GM13977 (cell line): Measurements from ENCODE around the gene ENAH.
"Not testable (repeated sequence)": the region's sequence is repeated elsewhere in the genome, so short reads cannot be mapped to it uniquely, and the experiment has no call there.

Experiments used
- DNase-seq: peaks from one replicate; pipeline ENCODE4 v3.0.0; 2012; ENCODE audit warnings: low spot score
- in situ Hi-C: fragments of 300-500 bp; cut with MboI; formaldehyde crosslinking; loops from one replicate; pipeline ENCODE4 v1.12.0; 2022; ENCODE audit warnings: low sequenced_read_pairs, low pct_unique_long_range_greater_than_20kb, mixed read lengths, inconsistent platforms; ENCODE audit not compliant: unreplicated experiment
- TF ChIP-seq, protein P1 (sequence below): IDR thresholded peaks from 2 replicates; pipeline ENCODE4 v1.5.1; 2012; ENCODE audit warnings: mild to moderate bottlenecking, control low read depth; ENCODE audit not compliant: insufficient read depth; ENCODE audit errors: extremely low read depth, missing control alignments

Gene ENAH

DNA sequence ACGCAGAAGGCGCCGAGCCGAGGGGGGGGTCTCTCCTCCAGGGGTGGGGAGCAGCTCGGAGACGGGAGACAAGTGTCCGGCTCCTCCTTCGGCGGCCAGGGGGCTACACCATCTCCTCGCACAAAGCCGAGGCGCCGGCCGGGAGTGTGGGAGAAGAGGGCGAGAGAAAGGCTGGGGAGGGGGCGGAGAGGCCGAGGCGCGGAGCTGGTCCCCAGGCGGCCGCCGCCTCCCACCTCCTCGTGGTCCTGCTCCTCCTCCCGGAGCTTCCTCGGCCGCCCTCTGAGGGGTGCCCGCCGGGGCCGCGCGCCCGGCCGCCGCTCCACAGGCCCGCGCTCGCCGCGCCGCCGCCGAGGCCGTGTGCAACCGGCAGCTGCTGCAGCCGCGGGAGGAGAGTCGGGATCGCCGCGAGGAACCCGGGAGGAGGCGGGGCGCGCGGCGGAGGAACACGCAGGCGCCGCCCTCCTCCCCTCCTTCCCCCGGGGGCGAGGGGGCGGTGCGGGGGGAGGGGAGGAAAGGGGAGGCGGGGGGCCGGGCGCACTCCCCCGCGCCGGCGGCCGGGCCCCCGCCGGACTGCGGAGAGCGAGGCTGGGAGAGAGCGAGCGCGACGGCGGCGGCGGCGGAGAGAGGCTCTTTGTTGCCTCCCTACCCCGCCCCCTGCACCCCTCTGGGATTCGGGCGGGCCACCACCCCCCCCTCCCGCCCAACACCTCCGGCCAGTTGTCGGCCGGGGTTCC lies at the start of gene ENAH:
Gene ENAH (minus strand): TSS at position 395 of the 734 bp plus-strand sequence. CDS start 433 bp downstream, outside the sequence.
- TF ChIP-seq, protein P1, sequence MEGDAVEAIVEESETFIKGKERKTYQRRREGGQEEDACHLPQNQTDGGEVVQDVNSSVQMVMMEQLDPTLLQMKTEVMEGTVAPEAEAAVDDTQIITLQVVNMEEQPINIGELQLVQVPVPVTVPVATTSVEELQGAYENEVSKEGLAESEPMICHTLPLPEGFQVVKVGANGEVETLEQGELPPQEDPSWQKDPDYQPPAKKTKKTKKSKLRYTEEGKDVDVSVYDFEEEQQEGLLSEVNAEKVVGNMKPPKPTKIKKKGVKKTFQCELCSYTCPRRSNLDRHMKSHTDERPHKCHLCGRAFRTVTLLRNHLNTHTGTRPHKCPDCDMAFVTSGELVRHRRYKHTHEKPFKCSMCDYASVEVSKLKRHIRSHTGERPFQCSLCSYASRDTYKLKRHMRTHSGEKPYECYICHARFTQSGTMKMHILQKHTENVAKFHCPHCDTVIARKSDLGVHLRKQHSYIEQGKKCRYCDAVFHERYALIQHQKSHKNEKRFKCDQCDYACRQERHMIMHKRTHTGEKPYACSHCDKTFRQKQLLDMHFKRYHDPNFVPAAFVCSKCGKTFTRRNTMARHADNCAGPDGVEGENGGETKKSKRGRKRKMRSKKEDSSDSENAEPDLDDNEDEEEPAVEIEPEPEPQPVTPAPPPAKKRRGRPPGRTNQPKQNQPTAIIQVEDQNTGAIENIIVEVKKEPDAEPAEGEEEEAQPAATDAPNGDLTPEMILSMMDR: no peak
- in situ Hi-C loops: no loop called here
- DNase-seq: peak; percentile 69

DNA sequence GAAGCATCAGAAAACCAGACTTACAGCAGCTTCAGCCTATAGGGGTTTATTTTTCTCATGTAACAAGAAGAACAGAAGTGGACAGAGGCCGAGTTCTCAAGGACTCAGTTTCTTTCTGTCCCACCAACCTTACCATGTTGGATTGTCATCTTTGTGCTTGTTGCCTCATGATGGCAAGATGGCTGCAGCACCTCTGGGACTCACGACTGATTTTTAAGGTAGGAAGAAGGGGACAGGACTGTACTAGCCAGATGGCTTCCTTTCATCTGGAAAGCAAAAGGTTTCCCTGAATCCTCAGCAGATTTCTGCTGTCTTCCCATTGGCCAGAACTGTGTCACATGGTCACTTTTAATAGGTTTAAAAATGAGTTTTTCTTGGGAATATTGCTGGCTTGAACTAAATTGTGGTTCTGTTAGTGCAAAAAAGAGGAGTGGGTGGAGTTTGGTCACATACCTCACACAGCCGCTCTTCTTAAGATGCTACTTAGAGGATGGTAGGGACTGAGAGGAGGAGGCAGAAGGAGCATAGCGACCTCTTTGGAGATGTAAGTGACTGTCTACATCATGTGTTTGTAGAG lies 48.1 kb upstream of the ENAH start:
- in situ Hi-C loops: no loop called here
- TF ChIP-seq, protein P1: no peak
- DNase-seq: no peak

DNA sequence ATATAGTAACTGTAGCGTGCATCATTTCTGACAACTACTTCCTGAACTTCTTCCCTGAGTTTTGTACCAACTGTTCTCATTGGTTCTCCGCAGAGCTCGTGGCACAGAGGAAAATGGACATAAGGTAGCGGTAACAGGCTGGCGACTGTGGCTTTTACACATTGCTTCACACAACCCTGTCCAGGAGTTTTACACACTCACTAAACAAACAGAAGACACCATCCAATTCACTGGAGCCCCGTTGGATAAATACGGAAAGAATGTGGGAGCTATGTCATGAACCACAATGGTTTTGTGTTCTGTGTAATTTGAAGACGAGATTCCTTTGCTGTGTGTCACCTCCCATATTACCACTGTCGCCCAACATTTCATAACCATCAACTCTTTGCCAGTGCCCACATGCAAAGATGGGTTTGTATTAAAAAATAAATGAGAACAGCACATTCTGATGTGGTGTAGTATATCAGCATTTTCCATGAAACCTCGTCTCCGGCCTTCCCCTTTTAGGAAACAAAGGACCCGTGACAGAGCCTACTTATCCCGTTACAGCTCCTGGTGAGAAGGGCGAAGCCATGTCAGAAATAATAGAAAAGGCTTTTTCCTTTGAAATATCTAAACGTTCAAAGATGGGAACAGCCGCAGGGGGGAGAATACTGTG lies 47.4 kb upstream of the ENAH start:
- DNase-seq: no peak
- TF ChIP-seq, protein P1: no peak
- in situ Hi-C loops: no loop called here

DNA sequence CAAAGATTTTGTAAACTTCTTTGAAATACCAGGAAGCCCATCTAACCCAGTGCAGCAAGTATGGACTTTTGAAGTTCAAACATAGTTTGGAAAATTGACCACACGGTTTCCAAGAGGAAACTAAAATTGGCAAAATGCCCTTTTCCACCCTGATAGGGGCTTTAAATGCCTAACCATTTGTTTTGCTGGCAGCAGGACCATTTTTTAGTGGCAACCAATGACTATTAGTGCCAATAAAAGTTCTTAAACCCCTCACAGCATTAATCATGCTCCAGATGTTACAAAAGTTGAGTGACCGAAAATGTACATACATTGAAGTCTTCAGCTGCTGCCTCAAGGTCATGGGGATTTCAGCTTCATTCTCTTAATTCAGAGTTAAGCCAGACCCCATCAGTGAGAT lies 46.4 kb upstream of the ENAH start:
- no peak for DNase-seq
- TF ChIP-seq, protein P1: no peak
- in situ Hi-C loops: no loop called here

DNA sequence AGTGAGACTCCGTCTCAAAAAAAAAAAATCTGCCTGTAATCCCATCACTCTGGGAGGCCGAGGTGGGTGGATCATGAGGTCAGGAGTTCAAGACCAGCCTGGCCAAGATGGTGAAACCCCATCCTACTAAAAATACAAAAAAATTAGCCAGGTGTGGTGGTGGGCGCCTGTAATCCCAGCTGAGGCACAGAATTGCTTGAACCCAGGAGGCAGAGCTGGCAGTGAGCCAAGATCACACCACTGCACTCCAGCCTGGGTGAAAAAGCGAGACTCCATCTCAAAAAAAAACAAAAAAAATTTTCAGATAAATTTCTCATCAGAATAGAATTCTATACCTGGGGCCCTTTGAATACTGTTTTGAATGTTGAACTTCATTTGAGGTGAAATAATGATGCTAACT lies 45.3 kb upstream of the ENAH start:
- DNase-seq, in situ Hi-C loops: not testable (repeated sequence)

DNA sequence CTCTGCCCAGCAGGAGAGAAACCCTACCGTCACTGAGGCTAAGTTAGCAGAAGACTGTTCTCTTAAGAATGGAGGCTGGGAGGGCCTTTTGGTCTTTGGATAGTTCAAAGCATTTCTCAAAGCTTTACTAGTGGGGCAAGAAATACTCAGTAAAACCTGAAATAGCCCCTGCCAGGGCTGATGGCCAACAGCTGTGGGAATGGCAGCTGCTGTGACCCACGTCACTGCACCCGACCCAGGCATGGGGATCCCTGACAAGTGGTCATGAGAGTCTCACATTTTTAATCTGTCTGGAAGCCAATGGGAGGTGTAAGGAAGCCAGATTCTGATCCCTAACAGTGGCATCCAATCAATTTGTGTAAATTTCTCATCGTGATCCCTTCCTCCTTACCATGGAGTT lies 44.5 kb upstream of the ENAH start:
- in situ Hi-C loops: no loop called here
- TF ChIP-seq, protein P1: no peak
- DNase-seq: no peak
